ENCODE results near the gene MIDN. TPM values are rescaled to one million over a fixed set of nuclear protein-coding genes. Genes with fewer than 3 reads are reported as not detected.

MIDN gene
- total and polyA plus RNA-seq, 2 of the 4 experiments (the other 2 are of a cell fraction): 2.5 to 26.0 TPM

DNA sequence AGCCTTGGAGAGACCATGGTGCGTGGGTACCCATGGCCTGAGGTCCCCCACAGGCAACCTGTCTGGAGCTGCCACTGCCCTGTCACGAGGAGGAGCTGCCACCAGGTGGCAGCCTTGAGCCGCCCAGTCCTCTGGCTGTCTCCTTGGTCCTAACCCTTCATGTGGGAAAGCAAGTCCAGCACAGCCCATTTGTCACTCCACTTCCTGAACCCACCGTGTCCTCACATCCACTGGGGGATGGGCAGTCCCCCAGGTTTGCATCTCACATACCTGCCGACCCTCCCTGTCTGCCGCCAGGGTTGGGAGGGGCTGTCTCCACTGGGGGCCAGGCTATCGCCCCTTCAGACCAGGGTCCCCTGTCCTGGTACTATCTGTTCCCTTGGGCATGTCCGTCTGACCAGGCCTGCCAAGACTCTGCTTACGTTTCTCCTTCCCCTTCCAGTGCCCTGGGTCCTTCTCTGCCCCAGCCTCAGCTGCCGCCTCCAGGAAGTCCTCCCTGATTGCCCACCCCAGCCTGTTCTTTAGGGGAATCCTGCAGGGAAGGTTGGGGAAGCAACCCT, 31.5 kb downstream of the MIDN start (continued):
- TF ChIP-seq FOS (IDR thresholded peaks at IDR 0.05; ENCODE audit: low read depth, low read length) (no peak), MAFK (IDR thresholded peaks at IDR 0.05; ENCODE audit: low read depth, low read length) (no peak), RCOR1 (IDR thresholded peaks at IDR 0.05; ENCODE audit: insufficient replicate concordance, low read length) (no peak), BHLHE40 (IDR thresholded peaks at IDR 0.05; ENCODE audit: low read depth, low read length) (no peak), RFX5 (IDR thresholded peaks at IDR 0.05; ENCODE audit: low read depth, low read length) (no peak)
- TF ChIP-seq, protein P1, sequence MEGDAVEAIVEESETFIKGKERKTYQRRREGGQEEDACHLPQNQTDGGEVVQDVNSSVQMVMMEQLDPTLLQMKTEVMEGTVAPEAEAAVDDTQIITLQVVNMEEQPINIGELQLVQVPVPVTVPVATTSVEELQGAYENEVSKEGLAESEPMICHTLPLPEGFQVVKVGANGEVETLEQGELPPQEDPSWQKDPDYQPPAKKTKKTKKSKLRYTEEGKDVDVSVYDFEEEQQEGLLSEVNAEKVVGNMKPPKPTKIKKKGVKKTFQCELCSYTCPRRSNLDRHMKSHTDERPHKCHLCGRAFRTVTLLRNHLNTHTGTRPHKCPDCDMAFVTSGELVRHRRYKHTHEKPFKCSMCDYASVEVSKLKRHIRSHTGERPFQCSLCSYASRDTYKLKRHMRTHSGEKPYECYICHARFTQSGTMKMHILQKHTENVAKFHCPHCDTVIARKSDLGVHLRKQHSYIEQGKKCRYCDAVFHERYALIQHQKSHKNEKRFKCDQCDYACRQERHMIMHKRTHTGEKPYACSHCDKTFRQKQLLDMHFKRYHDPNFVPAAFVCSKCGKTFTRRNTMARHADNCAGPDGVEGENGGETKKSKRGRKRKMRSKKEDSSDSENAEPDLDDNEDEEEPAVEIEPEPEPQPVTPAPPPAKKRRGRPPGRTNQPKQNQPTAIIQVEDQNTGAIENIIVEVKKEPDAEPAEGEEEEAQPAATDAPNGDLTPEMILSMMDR (conservative IDR thresholded peaks at IDR 0.05; ENCODE audit: low read depth, low read length): peak; percentile 96
